Measurements from ENCODE around the gene MAP4K2. TPM values are rescaled to one million over a fixed set of nuclear protein-coding genes. Genes with fewer than 3 reads are reported as not detected.

MAP4K2 gene
- total and polyA plus RNA-seq, 2 donors from 2014 or later = 12.5 to 15.4 TPM

DNA sequence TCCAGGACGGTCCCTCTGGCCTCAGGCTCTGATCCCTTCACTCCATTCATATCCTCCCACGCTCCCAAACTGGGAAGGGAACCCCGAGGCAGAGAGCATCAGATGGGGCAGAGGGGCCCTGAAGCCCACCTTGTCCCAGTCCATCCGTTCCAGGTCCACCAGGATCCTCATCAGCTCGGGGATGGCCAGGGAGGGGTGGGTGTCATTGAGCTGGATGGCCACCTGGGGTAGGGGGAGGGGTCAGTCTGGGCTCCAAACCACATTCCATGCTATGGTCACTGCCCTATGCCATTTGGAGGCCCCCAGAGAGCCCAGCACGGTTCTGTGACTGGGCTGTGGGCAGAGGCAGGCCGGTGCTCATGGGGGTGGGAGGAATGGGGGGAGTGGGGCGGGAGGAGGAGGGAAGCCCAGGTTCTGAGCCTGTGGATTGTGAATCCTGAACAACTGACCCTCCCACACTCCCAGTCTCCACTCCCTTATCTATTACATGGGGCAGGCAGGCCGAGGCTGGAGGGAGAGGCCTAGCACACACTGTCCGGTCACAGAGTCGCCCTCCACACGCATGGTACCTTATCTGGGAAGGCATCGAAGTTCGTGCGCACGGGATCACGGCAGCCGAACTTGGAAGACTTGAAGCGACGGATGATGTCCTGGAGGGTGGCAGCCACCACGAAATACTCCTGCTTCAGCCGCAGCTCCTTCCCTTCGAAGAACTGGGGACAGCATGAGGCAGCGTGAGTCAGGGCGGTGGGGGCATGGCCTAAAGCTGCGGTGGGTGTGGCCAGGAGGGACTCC lies 48.7 kb downstream of the MAP4K2 start:
- Histone ChIP-seq H3K36me3 (ENCODE audit: control insufficient read depth in 2 of 3, insufficient read depth in 3 of 3, low read length in 3 of 3) (no peaks in the 10 kb centered on the region), H3K27me3 (ENCODE audit: control insufficient read depth, insufficient read depth, low read length) (no peaks in the 10 kb centered on the region), H3K4me3 (ENCODE audit: low read length in 3 of 3) (no peak overlapping the region), H3K9ac (ENCODE audit: low read length in 3 of 3) (no peak overlapping the region), H3K27ac (ENCODE audit: low read depth in 2 of 2, low read length in 2 of 2) (no peak overlapping the region), H3K4me1 (ENCODE audit: control insufficient read depth in 2 of 3, insufficient read depth in 2 of 3, low read depth in 1 of 3, low read length in 3 of 3) (peaks cover 0 to 2% (median 0%) of the 10 kb centered on the region in 3 donors), H3K9me3 (ENCODE audit: control insufficient read depth in 2 of 3, insufficient read depth in 1 of 3, low read length in 3 of 3) (no peaks in the 10 kb centered on the region)
- TF ChIP-seq, protein P1, sequence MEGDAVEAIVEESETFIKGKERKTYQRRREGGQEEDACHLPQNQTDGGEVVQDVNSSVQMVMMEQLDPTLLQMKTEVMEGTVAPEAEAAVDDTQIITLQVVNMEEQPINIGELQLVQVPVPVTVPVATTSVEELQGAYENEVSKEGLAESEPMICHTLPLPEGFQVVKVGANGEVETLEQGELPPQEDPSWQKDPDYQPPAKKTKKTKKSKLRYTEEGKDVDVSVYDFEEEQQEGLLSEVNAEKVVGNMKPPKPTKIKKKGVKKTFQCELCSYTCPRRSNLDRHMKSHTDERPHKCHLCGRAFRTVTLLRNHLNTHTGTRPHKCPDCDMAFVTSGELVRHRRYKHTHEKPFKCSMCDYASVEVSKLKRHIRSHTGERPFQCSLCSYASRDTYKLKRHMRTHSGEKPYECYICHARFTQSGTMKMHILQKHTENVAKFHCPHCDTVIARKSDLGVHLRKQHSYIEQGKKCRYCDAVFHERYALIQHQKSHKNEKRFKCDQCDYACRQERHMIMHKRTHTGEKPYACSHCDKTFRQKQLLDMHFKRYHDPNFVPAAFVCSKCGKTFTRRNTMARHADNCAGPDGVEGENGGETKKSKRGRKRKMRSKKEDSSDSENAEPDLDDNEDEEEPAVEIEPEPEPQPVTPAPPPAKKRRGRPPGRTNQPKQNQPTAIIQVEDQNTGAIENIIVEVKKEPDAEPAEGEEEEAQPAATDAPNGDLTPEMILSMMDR (IDR thresholded peaks at IDR 0.05; ENCODE audit: borderline replicate concordance, extremely low read depth, insufficient read depth) = no peak
- DNase-seq = peak in 2 of 5 donors; percentile 45 to 68
- FAIRE-seq = no peak
- intact Hi-C loops (cut with DNase I) = no loop called here

- no peaks in the 10 kb centered on the region for H3K9me3 ChIP-seq (ENCODE audit: control insufficient read depth in 2 of 3, insufficient read depth in 1 of 3, low read length in 3 of 3)
- peak in 1 of 5 donors; percentile 64 for DNase-seq
- FAIRE-seq = no peak
- no peak overlapping the region for H3K27ac ChIP-seq (ENCODE audit: low read depth in 2 of 2, low read length in 2 of 2)
- no peak overlapping the region for H3K4me3 ChIP-seq (ENCODE audit: low read length in 3 of 3)
- intact Hi-C loops (cut with DNase I) = no loop called here
- H3K9ac ChIP-seq (ENCODE audit: low read length in 3 of 3) = no peak overlapping the region
- no peaks in the 10 kb centered on the region for H3K27me3 ChIP-seq (ENCODE audit: control insufficient read depth, insufficient read depth, low read length)
- no peaks in the 10 kb centered on the region for H3K4me1 ChIP-seq (ENCODE audit: control insufficient read depth in 2 of 3, insufficient read depth in 2 of 3, low read depth in 1 of 3, low read length in 3 of 3)
- TF ChIP-seq, protein P1 (IDR thresholded peaks at IDR 0.05; ENCODE audit: borderline replicate concordance, extremely low read depth, insufficient read depth) = no peak
- no peaks in the 10 kb centered on the region for H3K36me3 ChIP-seq (ENCODE audit: control insufficient read depth in 2 of 3, insufficient read depth in 3 of 3, low read length in 3 of 3)
Measured at GRCh38 chr11:64753380-64754123, 49.5 kb downstream of the MAP4K2 start.

DNA sequence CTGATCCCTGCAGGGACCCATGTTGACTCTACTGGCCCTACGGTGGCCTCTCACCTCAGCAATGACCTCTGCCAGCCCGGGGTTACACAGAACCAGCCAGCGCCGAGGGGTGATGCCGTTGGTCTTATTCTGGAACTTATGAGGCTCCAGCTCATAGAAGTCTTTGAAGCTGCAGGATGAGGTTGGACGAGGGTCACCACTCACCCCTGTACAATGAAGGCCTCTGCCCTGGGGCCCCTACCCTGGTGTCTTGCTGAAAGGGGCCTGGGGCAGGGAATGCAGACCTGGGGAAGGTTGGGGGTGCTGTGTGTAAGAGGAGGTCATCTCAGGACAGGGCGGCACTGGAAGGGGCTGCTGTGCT lies 50.0 kb downstream of the MAP4K2 start:
- DNase-seq (peak in 1 of 5 donors; percentile 65), FAIRE-seq (no peak)
- no peaks in the 10 kb centered on the region for H3K36me3 ChIP-seq (ENCODE audit: control insufficient read depth in 2 of 3, insufficient read depth in 3 of 3, low read length in 3 of 3)
- H3K9ac ChIP-seq (ENCODE audit: low read length in 3 of 3) = no peak overlapping the region
- no peaks in the 10 kb centered on the region for H3K4me1 ChIP-seq (ENCODE audit: control insufficient read depth in 2 of 3, insufficient read depth in 2 of 3, low read depth in 1 of 3, low read length in 3 of 3)
- no peaks in the 10 kb centered on the region for H3K9me3 ChIP-seq (ENCODE audit: control insufficient read depth in 2 of 3, insufficient read depth in 1 of 3, low read length in 3 of 3)
- intact Hi-C loops (cut with DNase I) = no loop called here
- no peak overlapping the region for H3K4me3 ChIP-seq (ENCODE audit: low read length in 3 of 3)
- TF ChIP-seq, protein P1 (IDR thresholded peaks at IDR 0.05; ENCODE audit: borderline replicate concordance, extremely low read depth, insufficient read depth) = no peak
- no peaks in the 10 kb centered on the region for H3K27me3 ChIP-seq (ENCODE audit: control insufficient read depth, insufficient read depth, low read length)
- H3K27ac ChIP-seq (ENCODE audit: low read depth in 2 of 2, low read length in 2 of 2) = no peak overlapping the region

Measured in kidney (tissue), 14 donors.